ENCODE data around the gene PITX1.
"Not testable (repeated sequence)": the region's sequence is repeated elsewhere in the genome, so short reads cannot be mapped to it uniquely, and the experiment has no call there.

The PITX1 gene

GRCh38 chr5:135010502-135011354 is 23.3 kb downstream of the PITX1 start:
- DNase-seq (ENCODE audit: low spot score) = no peak

- DNase-seq (ENCODE audit: low spot score) = no peak
Observed at GRCh38 chr5:135009736-135010501, 24.1 kb downstream of the PITX1 start.

GRCh38 chr5:135008981-135009735 is 24.9 kb downstream of the PITX1 start:
- no peak for DNase-seq (ENCODE audit: low spot score)

- no peak for DNase-seq (ENCODE audit: low spot score)
Observed at GRCh38 chr5:135008556-135008955, 25.5 kb downstream of the PITX1 start.

GRCh38 chr5:135007749-135008363 is 26.2 kb downstream of the PITX1 start:
- no peak for DNase-seq (ENCODE audit: low spot score)

- no peak for DNase-seq (ENCODE audit: low spot score)
Observed at GRCh38 chr5:135007305-135007704, 26.7 kb downstream of the PITX1 start.

- no peak for DNase-seq (ENCODE audit: low spot score)
Observed at GRCh38 chr5:135005076-135005475, 29.0 kb downstream of the PITX1 start.

- DNase-seq (ENCODE audit: low spot score) = no peak
Observed at GRCh38 chr5:135004376-135004775, 29.7 kb downstream of the PITX1 start.

- not testable (repeated sequence) for DNase-seq (ENCODE audit: low spot score)
Observed at GRCh38 chr5:134998068-134998467, 36.0 kb downstream of the PITX1 start.

GRCh38 chr5:134997015-134997414 is 37.0 kb downstream of the PITX1 start:
- no peak for DNase-seq (ENCODE audit: low spot score)

- DNase-seq (ENCODE audit: low spot score) = no peak
Observed at GRCh38 chr5:134995850-134996402, 38.1 kb downstream of the PITX1 start.

GRCh38 chr5:134994560-134995156 is 39.4 kb downstream of the PITX1 start:
- DNase-seq (ENCODE audit: low spot score) = no peak

- no peak for DNase-seq (ENCODE audit: low spot score)
Observed at GRCh38 chr5:134993161-134993560, 40.9 kb downstream of the PITX1 start.

- no peak for DNase-seq (ENCODE audit: low spot score)
Observed at GRCh38 chr5:134992148-134992547, 41.9 kb downstream of the PITX1 start.

GRCh38 chr5:134990183-134990582 is 43.8 kb downstream of the PITX1 start:
- not testable (repeated sequence) for DNase-seq (ENCODE audit: low spot score)

- no peak for DNase-seq (ENCODE audit: low spot score)
Observed at GRCh38 chr5:134989266-134989830, 44.7 kb downstream of the PITX1 start.

GRCh38 chr5:134982230-134982629 is 51.8 kb downstream of the PITX1 start:
- no peak for DNase-seq (ENCODE audit: low spot score)

- DNase-seq (ENCODE audit: low spot score) = no peak
Observed at GRCh38 chr5:134979416-134979815, 54.6 kb downstream of the PITX1 start.
